ENCODE results near the gene WWTR1.

DNA sequence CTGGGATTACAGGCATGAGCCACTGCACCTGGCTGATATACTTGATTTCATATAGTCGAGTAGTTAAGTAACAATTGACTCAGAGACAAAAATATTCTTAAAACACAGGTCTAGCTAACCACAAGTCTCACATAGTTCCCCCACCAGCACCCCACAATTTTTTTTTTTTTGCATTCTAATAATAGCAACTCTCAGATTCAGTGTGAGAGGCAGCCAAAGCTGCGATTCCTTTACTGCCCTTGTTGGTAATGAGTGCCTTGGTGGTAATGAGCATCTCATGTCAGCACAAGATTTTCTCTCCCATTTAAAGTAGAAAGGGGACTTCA lies 72.5 kb downstream of the WWTR1 start:
- no peak for TF ChIP-seq EZH2 (IDR thresholded peaks at IDR 0.05; ENCODE audit: borderline replicate concordance, low read length)
- TF ChIP-seq, protein P1, sequence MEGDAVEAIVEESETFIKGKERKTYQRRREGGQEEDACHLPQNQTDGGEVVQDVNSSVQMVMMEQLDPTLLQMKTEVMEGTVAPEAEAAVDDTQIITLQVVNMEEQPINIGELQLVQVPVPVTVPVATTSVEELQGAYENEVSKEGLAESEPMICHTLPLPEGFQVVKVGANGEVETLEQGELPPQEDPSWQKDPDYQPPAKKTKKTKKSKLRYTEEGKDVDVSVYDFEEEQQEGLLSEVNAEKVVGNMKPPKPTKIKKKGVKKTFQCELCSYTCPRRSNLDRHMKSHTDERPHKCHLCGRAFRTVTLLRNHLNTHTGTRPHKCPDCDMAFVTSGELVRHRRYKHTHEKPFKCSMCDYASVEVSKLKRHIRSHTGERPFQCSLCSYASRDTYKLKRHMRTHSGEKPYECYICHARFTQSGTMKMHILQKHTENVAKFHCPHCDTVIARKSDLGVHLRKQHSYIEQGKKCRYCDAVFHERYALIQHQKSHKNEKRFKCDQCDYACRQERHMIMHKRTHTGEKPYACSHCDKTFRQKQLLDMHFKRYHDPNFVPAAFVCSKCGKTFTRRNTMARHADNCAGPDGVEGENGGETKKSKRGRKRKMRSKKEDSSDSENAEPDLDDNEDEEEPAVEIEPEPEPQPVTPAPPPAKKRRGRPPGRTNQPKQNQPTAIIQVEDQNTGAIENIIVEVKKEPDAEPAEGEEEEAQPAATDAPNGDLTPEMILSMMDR (conservative IDR thresholded peaks at IDR 0.05 in 1 of 2, IDR thresholded peaks at IDR 0.05 in 1 of 2; ENCODE audit: extremely low read depth in 1 of 2, insufficient read depth in 1 of 2, low read depth in 1 of 2, low read length in 2 of 2), result no peak

Measured in mammary epithelial cell (primary cell).